Ishikawa (cell line): ENCODE results near the gene CAMK1D.

ENCODE experiments used
- CEBPB ChIP-seq: IDR thresholded peaks from 2 replicates; pipeline ENCODE4 v1.6.1; 2012
- CREB1 ChIP-seq: IDR thresholded peaks from 2 replicates; pipeline ENCODE4 v1.6.1; 2012; ENCODE audit warnings: low read depth
- EGR1 ChIP-seq: IDR thresholded peaks from 2 replicates; pipeline ENCODE4 v1.6.1; 2012
- EP300 ChIP-seq: IDR thresholded peaks from 2 replicates; pipeline ENCODE4 v1.6.1; 2012; ENCODE audit warnings: borderline replicate concordance
- FOXM1 ChIP-seq: IDR thresholded peaks from 2 replicates; pipeline ENCODE4 v1.6.1; 2012; ENCODE audit warnings: low read depth, borderline replicate concordance
- NFIC ChIP-seq: IDR thresholded peaks from 2 replicates; pipeline ENCODE4 v1.6.1; 2012
- RAD21 ChIP-seq: IDR thresholded peaks from 2 replicates; pipeline ENCODE4 v1.6.1; 2012; ENCODE audit warnings: low read depth
- TAF1 ChIP-seq: IDR thresholded peaks from 2 replicates; pipeline ENCODE4 v1.6.1; 2012; ENCODE audit warnings: low read depth, mild to moderate bottlenecking
- TCF12 ChIP-seq: IDR thresholded peaks from 2 replicates; pipeline ENCODE4 v1.6.1; 2012; ENCODE audit warnings: low read depth
- TEAD4 ChIP-seq: IDR thresholded peaks from 2 replicates; pipeline ENCODE4 v1.6.1; 2012
- YY1 ChIP-seq: IDR thresholded peaks from 2 replicates; pipeline ENCODE4 v1.6.1; 2012; ENCODE audit warnings: low read depth
- ZBTB7A ChIP-seq: IDR thresholded peaks from 2 replicates; pipeline ENCODE4 v1.6.1; 2012; ENCODE audit warnings: low read depth
- TF ChIP-seq, protein P1 (sequence below): IDR thresholded peaks from 2 replicates; pipeline ENCODE4 v1.6.1; 2012; ENCODE audit warnings: low read depth, mild to moderate bottlenecking
- TF ChIP-seq, protein P2 (sequence below): IDR thresholded peaks from 2 replicates; pipeline ENCODE4 v1.6.1; 2012
- TF ChIP-seq, protein P3 (sequence below): IDR thresholded peaks from 2 replicates; pipeline ENCODE4 v1.6.1; 2012

Gene CAMK1D

DNA sequence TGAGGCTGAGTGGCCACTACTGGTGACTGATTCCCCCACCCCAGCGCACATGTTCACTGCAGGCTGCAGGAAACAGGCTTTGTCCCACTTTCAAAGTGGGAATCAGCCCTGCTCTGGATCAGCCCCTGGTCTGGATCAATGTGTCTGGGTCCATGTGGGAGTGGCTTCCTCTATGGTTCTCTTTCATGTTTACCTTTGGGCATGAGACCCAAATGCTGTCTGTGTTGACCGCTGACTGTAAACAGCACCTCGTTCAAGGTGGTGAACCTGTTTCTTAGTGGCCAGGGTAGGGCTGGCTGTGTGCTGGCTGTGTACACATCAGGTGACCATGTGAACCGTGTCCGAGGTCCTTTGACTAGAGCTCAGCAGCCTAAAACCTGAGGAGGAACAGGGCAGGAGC is 121.8 kb downstream of the CAMK1D start:
- TF ChIP-seq, protein P1, sequence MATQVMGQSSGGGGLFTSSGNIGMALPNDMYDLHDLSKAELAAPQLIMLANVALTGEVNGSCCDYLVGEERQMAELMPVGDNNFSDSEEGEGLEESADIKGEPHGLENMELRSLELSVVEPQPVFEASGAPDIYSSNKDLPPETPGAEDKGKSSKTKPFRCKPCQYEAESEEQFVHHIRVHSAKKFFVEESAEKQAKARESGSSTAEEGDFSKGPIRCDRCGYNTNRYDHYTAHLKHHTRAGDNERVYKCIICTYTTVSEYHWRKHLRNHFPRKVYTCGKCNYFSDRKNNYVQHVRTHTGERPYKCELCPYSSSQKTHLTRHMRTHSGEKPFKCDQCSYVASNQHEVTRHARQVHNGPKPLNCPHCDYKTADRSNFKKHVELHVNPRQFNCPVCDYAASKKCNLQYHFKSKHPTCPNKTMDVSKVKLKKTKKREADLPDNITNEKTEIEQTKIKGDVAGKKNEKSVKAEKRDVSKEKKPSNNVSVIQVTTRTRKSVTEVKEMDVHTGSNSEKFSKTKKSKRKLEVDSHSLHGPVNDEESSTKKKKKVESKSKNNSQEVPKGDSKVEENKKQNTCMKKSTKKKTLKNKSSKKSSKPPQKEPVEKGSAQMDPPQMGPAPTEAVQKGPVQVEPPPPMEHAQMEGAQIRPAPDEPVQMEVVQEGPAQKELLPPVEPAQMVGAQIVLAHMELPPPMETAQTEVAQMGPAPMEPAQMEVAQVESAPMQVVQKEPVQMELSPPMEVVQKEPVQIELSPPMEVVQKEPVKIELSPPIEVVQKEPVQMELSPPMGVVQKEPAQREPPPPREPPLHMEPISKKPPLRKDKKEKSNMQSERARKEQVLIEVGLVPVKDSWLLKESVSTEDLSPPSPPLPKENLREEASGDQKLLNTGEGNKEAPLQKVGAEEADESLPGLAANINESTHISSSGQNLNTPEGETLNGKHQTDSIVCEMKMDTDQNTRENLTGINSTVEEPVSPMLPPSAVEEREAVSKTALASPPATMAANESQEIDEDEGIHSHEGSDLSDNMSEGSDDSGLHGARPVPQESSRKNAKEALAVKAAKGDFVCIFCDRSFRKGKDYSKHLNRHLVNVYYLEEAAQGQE, result no peak
- TF ChIP-seq RAD21, result no peak
- no peak for TF ChIP-seq EGR1

DNA sequence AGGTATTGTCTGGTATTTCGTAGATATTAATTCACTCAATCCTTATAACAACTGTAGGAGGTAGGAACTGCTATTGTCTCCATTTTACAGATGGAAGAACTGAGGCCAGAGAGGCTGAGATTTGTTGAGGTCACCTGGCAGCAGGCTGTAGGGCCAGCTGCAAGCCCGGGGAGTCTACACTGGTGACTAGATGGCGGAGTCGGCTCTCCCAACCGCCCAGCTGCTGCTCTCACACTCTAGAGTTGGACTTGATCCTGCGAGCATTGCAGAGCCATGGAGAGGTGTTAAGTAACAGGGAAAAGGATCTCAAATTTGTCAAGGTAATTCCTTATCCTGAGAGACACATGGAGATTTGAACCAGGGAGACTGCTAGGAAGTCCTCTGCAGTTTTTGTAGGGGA is 124.1 kb downstream of the CAMK1D start:
- no peak for TF ChIP-seq NFIC
- TF ChIP-seq, protein P2, sequence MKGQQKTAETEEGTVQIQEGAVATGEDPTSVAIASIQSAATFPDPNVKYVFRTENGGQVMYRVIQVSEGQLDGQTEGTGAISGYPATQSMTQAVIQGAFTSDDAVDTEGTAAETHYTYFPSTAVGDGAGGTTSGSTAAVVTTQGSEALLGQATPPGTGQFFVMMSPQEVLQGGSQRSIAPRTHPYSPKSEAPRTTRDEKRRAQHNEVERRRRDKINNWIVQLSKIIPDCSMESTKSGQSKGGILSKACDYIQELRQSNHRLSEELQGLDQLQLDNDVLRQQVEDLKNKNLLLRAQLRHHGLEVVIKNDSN, result no peak
- TF ChIP-seq EGR1, result no peak
- no peak for TF ChIP-seq YY1
- no peak for TF ChIP-seq TAF1
- no peak for TF ChIP-seq TEAD4
- TF ChIP-seq RAD21, result no peak
- no peak for TF ChIP-seq TCF12
- TF ChIP-seq ZBTB7A, result no peak
- TF ChIP-seq EP300, result no peak
- TF ChIP-seq, protein P1, result no peak
- no peak for TF ChIP-seq CREB1
- TF ChIP-seq, protein P3, sequence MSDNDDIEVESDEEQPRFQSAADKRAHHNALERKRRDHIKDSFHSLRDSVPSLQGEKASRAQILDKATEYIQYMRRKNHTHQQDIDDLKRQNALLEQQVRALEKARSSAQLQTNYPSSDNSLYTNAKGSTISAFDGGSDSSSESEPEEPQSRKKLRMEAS, result no peak
- no peak for TF ChIP-seq FOXM1
- TF ChIP-seq CEBPB, result no peak

DNA sequence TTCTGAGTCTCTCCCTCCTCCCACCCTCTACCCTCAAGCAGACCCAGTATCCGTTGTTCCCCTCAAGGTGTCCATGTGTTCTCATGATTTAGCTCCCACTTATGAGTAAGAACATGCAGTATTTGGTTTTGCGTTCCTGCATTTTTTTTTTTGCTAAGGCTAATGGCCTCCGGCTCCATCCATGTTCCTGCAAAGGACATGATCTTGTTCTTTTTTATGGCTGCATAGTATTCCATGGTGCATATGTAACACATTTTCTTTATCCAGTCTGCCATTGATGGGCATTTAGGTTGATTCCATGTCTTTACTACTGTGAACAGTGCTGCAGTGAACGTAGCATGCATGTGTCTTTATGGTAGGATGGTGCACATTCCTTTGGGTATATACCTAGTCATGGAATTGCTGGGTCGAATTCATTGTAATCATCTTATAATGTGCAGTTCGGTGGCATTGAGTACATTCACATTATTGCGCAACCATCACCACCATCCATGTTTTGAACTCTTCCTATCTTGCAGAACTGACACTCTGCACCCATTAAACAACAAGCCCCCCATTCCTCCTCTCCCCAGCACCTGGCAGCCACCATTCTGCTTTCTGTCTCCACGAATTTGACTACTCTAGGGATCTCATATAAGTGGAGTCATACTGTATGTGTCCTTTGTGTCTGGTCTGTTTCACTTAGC is 125.5 kb downstream of the CAMK1D start:
- TF ChIP-seq TCF12 (no peak), CEBPB (peak; percentile 91), TAF1 (no peak)

DNA sequence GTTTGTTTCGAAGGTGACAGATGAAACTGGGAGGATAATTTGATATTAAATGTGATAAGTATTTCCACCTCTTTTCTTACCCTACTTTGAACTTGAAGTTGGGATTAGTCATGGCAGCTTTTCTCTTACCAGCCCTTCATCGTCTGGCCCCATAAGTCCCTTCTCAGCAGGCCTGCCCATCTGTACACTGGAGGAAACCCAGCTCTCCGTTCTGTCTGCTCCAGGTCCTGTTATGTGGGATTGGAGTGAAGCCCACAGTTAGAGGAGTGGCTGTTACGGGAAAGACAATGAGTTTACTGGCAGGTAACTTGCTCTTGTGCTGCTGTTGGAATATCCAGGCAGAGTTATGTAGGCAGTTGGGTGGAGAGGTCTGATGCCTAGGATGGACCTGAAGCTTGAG is 127.3 kb downstream of the CAMK1D start:
- TF ChIP-seq, protein P2, result no peak
- no peak for TF ChIP-seq ZBTB7A
- no peak for TF ChIP-seq YY1
- TF ChIP-seq FOXM1, result no peak
- TF ChIP-seq NFIC, result no peak
- no peak for TF ChIP-seq TEAD4
- no peak for TF ChIP-seq RAD21
- no peak for TF ChIP-seq EGR1
- no peak for TF ChIP-seq TCF12
- no peak for TF ChIP-seq TAF1
- TF ChIP-seq CREB1, result no peak
- TF ChIP-seq, protein P1, result no peak
- TF ChIP-seq, protein P3, result no peak

DNA sequence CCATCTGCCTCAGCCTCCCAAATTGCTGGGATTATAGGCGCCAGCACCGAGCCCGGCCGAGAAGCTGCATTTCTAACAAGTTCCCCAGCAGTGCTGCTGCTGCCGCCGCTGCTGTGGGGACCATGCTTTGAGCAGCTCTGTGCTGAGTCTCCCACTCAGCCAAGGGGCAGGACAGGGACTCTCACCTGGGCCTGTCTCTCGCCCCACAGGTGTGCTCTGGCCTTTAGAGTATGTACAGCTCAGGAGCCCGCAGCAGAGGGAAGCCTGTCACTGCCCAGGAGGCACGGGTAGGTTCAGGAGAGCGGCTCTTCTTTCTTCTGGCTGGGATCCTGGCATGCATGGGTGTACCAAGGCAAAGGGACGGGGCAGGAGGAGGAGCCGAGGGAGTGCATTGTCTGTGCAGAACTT is 130.1 kb downstream of the CAMK1D start:
- TF ChIP-seq YY1 (no peak), TCF12 (no peak), FOXM1 (no peak), CREB1 (no peak), CEBPB (no peak), TAF1 (no peak), ZBTB7A (no peak), NFIC (no peak), TEAD4 (no peak)
- TF ChIP-seq, protein P3, result no peak
- TF ChIP-seq, protein P2, result no peak
- TF ChIP-seq, protein P1, result no peak
